CD8-positive, alpha-beta memory T cell (primary cell): ENCODE results near the gene UBE2G2. TPM values are rescaled to one million over a fixed set of nuclear protein-coding genes. Genes with fewer than 3 reads are reported as not detected.

Experiments used
- CTCF ChIA-PET: fragments of 350-600 bp; sonication (Branson Sonifier 250); formaldehyde crosslinking; loops from one replicate; lab custom pipeline; 2021; ENCODE audit warnings: antibody characterized with exemption; lab: Charles Lee
- POLR2A ChIA-PET: fragments of 350-600 bp; sonication (Branson Sonifier 250); formaldehyde crosslinking; loops from one replicate; lab custom pipeline; 2021; ENCODE audit warnings: antibody characterized with exemption; lab: Charles Lee
- DNase-seq, 5 donors: peaks; one replicate each; pipeline versions ENCODE4 v3.0.0 to v3.0.0-alpha.2; 2020 to 2022; ENCODE audit warnings: mixed read lengths in 1 of 5
- H3K27ac ChIP-seq: one replicate; pipeline ENCODE4 v1.7.0; 2013; ENCODE audit warnings: low read depth, mild to moderate bottlenecking, low read length, moderate library complexity
- H3K27me3 ChIP-seq: 2 replicates; pipeline ENCODE4 v1.7.0; 2013; ENCODE audit warnings: low read length, mild to moderate bottlenecking; ENCODE audit not compliant: insufficient read depth, poor library complexity, severe bottlenecking
- H3K36me3 ChIP-seq: 2 replicates; pipeline ENCODE4 v1.7.0; 2013; ENCODE audit warnings: mild to moderate bottlenecking, low read length, moderate library complexity; ENCODE audit not compliant: insufficient read depth
- H3K4me1 ChIP-seq: 2 replicates; pipeline ENCODE4 v1.7.0; 2013; ENCODE audit warnings: mild to moderate bottlenecking, low read length, moderate library complexity; ENCODE audit not compliant: insufficient read depth
- H3K4me3 ChIP-seq: 2 replicates; pipeline ENCODE4 v1.7.0; 2013; ENCODE audit warnings: mild to moderate bottlenecking, low read length
- H3K9me3 ChIP-seq: 2 replicates; pipeline ENCODE4 v1.7.0; 2013; ENCODE audit warnings: mild to moderate bottlenecking, low read length
- H3K27ac Mint-ChIP-seq, 8 donors: one replicate each; pipeline ENCODE4 v1.8.0; 2020 to 2021; ENCODE audit warnings: mixed read lengths in 8 of 8, mild to moderate bottlenecking in 6 of 8, inconsistent platforms in 3 of 8, moderate library complexity in 3 of 8
- H3K27me3 Mint-ChIP-seq, 2 donors: one replicate each; pipeline ENCODE4 v1.8.0; 2020 to 2021; ENCODE audit warnings: mixed read lengths in 2 of 2, mild to moderate bottlenecking in 1 of 2, moderate library complexity in 1 of 2
- H3K36me3 Mint-ChIP-seq, 3 donors: one replicate each; pipeline ENCODE4 v1.8.0; 2020 to 2021; ENCODE audit warnings: mixed read lengths in 3 of 3, inconsistent platforms in 1 of 3, mild to moderate bottlenecking in 1 of 3
- H3K4me1 Mint-ChIP-seq, 3 donors: one replicate each; pipeline ENCODE4 v1.8.0; 2020 to 2021; ENCODE audit warnings: mixed read lengths in 3 of 3, inconsistent platforms in 1 of 3, mild to moderate bottlenecking in 1 of 3
- H3K4me3 Mint-ChIP-seq, 7 donors: one replicate each; pipeline ENCODE4 v1.8.0; 2020 to 2021; ENCODE audit warnings: mixed read lengths in 7 of 7, mild to moderate bottlenecking in 6 of 7, moderate library complexity in 4 of 7, inconsistent platforms in 2 of 7
- H3K9me3 Mint-ChIP-seq, 5 donors: one replicate each; pipeline ENCODE4 v1.8.0; 2020 to 2022; ENCODE audit warnings: mixed read lengths in 5 of 5, mild to moderate bottlenecking in 3 of 5, moderate library complexity in 2 of 5, inconsistent platforms in 1 of 5
- polyA plus RNA-seq: library from polyadenylated mRNA; unstranded; fragments of 300-500 nt; fragmentation: Illumina TruSeq; gene quantifications from one replicate; pipeline ENCODE4 v1.2.3, GENCODE V29; 2021
- total RNA-seq, 2 experiments: library from RNA; stranded (reverse); gene quantifications; one replicate each; pipeline ENCODE4 v1.2.3, GENCODE V29; 2021

UBE2G2 gene
- total and polyA plus RNA-seq, 3 experiments from 2014 or later, result 60.1 to 116 (median 112) TPM

DNA sequence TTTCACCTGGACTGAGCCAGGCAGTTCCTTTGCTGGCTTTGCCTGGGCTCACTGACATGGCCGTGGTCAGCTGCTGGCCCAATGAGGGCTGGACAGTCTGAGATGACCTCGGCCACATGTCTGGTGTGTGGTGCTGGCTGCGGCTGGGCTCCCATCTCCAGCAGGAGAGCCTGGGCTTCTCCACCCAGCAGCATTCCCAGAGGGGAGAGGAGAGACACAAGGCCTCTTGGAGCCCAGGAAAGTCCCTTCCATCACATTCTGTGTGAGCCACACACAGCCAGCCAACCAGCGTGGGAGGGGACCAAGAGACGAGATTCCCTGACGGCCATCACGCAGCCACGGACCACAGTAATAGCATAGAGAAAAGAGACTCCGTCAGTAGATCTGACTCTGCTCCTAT, 37.3 kb upstream of the UBE2G2 start:
- Histone ChIP-seq H3K9me3 (no peaks in the 10 kb centered on the region), H3K27me3 (no peaks in the 10 kb centered on the region), H3K36me3 (no peaks in the 10 kb centered on the region), H3K4me3 (no peak overlapping the region), H3K27ac (no peak overlapping the region), H3K4me1 (no peaks in the 10 kb centered on the region)
- ChIA-PET POLR2A (no interaction called here), CTCF (no interaction called here)
- Mint-ChIP-seq H3K4me3 (no peak overlapping the region), H3K27ac (peak overlapping the region in 1 of 8 donors; percentile 66), H3K4me1 (no peaks in the 10 kb centered on the region), H3K9me3 (no peaks in the 10 kb centered on the region), H3K36me3 (no peaks in the 10 kb centered on the region), H3K27me3 (peaks cover 2 to 20% of the 10 kb centered on the region in 2 donors)
- no peak for DNase-seq

DNA sequence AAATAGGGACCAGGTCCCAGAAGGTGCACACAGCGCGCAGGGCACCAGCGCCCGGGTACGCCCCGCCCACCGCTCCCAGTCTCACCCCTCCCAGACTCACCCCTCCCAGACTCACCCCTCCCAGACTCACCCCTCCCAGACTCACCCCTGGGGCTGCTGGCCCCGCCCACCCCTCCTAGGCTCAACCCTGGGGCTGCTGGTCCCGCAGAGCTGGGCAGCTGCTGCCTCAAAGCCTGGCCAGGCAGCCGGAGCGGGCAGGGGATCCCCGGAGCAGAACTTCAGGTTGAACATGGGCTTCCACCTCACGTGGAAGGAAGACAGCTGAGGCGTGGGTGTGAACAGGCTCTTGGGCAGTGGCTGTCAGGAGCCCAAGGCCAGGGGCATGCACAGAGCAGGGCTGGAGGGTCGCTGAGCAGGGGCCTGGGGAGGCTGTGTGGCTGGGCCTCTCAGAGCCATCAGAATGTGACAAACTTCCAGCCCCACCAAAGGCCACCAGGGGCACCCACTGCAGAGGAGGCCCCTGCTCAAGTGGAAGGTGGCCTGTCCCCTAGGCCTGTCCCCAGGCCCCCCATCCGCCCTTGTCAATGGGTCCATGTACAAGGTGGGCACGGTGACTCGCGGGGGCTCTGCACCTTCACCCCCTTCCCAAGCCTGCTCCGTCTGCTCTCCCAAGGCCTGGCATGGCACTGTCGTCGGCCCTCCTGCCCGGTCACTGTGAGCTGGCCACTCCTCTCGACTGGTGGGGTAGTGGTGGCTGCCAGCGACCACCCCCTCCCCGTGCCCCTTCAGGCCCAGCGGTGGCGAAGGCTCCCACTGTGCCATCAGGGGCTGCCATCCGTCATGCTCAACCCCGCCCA, 36.6 kb upstream of the UBE2G2 start:
- no peak overlapping the region for H3K27ac Mint-ChIP-seq
- POLR2A ChIA-PET, result no interaction called here
- H3K36me3 Mint-ChIP-seq, result no peaks in the 10 kb centered on the region

DNA sequence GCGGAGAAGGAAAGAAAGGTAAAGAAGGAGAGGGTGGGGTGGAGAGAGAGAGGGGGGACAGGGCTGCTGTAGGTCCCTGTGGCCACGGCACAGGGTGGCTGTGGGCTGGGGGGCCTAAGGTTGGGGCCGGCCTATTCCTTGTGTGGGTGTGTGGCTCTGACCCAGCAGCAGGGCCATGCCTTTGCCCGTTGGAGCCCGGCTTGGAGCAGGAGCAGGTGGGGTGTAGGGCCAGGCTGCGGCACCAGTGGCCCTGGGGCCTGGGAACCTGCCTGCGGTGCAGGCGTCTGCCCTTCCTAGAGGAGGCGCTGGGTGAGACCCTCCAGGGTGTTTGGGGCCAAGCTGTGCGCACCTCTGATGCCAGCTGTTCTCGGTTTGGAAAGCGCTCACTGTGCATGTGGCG, 35.9 kb upstream of the UBE2G2 start:
- Histone ChIP-seq H3K27ac (no peak overlapping the region), H3K27me3 (no peaks in the 10 kb centered on the region), H3K36me3 (no peaks in the 10 kb centered on the region), H3K4me1 (no peaks in the 10 kb centered on the region), H3K4me3 (no peak overlapping the region), H3K9me3 (no peaks in the 10 kb centered on the region)
- Mint-ChIP-seq H3K27ac (no peak overlapping the region), H3K9me3 (no peaks in the 10 kb centered on the region), H3K36me3 (no peaks in the 10 kb centered on the region), H3K4me1 (no peaks in the 10 kb centered on the region), H3K4me3 (no peak overlapping the region), H3K27me3 (peaks cover 2 to 20% of the 10 kb centered on the region in 2 donors)
- DNase-seq, result no peak
- CTCF ChIA-PET, result no interaction called here
- POLR2A ChIA-PET, result no interaction called here

More for the DNA sequence above, 36.6 kb upstream of the UBE2G2 start:
- Histone ChIP-seq H3K4me3 (no peak overlapping the region), H3K27me3 (no peaks in the 10 kb centered on the region), H3K36me3 (no peaks in the 10 kb centered on the region), H3K27ac (no peak overlapping the region), H3K4me1 (no peaks in the 10 kb centered on the region), H3K9me3 (no peaks in the 10 kb centered on the region)
- Mint-ChIP-seq H3K4me1 (no peaks in the 10 kb centered on the region), H3K27me3 (peaks cover 2 to 20% of the 10 kb centered on the region in 2 donors), H3K9me3 (no peaks in the 10 kb centered on the region), H3K4me3 (no peak overlapping the region)
- CTCF ChIA-PET, result no interaction called here
- DNase-seq, result no peak

DNA sequence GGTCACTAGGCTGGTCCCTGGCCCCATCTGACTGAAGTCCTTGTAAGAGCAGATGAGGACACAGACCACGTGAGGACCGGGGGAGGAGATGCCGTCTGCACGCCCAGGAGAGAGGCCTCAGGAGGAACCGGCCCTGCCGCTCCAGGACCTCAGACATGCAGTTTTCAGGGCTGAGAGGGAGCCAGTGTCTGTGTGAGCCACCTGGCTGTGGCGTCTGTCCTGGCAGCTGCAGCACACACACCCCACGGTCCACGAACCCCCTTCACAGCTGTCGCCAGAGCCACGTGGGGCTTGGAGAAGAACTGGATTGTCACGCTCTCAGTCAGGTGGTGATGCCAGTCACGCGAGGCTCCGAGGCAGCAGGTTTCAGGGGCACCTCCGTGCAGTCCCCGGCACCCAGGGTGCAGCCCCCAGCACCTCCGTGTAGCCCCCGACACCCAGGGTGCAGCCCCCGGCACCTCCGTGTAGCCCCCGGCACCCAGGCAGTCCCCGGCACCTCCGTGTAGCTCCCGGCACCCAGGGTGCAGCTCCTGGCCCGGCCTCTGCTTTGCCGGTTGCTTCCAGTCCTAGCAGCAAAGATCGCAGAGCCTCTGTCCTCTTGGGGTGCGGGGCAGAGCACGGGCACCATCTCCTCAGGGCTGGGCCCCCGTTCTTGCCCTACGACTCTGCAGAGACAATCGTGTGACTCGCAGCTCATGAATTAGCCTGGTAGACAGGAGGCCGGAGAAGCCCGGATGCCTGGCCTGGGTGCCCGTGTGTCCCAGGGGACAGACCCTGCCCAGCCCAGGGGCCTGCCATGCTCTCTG, 35.2 kb upstream of the UBE2G2 start:
- Mint-ChIP-seq H3K9me3 (no peaks in the 10 kb centered on the region), H3K27ac (no peak overlapping the region)
- POLR2A ChIA-PET, result no interaction called here

DNA sequence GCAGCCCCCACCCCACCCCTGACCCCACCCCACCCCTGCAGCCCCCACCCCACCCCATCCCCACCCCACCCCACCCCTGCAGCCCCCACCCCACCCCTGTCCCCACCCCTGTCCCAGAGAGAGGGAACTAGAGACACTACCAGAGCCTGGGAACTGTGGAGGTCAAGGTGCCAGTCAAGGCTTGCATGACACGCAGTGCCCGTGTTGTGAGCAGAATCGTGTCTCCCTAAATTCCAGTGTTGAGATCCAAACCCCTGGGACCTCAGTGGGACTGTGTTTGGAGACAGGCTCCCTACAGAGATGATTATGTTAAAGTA, 34.7 kb upstream of the UBE2G2 start:
- no peaks in the 10 kb centered on the region for H3K4me1 ChIP-seq
- ChIA-PET POLR2A (no interaction called here), CTCF (no interaction called here)
- no peaks in the 10 kb centered on the region for H3K27me3 ChIP-seq
- H3K4me1 Mint-ChIP-seq, result peaks cover 0 to 2% (median 2%) of the 10 kb centered on the region in 3 donors
- DNase-seq, result no peak
- H3K36me3 Mint-ChIP-seq, result no peaks in the 10 kb centered on the region
- H3K4me3 ChIP-seq, result no peak overlapping the region
- no peaks in the 10 kb centered on the region for H3K9me3 ChIP-seq
- no peak overlapping the region for H3K27ac ChIP-seq
- H3K9me3 Mint-ChIP-seq, result no peaks in the 10 kb centered on the region
- H3K27me3 Mint-ChIP-seq, result peaks cover 0 to 12% of the 10 kb centered on the region in 2 donors
- H3K4me3 Mint-ChIP-seq, result no peak overlapping the region
- H3K27ac Mint-ChIP-seq, result no peak overlapping the region
- no peaks in the 10 kb centered on the region for H3K36me3 ChIP-seq

More for the DNA sequence above, 35.2 kb upstream of the UBE2G2 start:
- H3K27me3 Mint-ChIP-seq, result peaks cover under 1 to 16% of the 10 kb centered on the region in 2 donors
- H3K36me3 ChIP-seq, result no peaks in the 10 kb centered on the region
- no peaks in the 10 kb centered on the region for H3K4me1 ChIP-seq
- CTCF ChIA-PET, result no interaction called here
- no peak overlapping the region for H3K4me3 ChIP-seq
- H3K27ac ChIP-seq, result no peak overlapping the region
- H3K4me1 Mint-ChIP-seq, result no peaks in the 10 kb centered on the region
- H3K27me3 ChIP-seq, result no peaks in the 10 kb centered on the region
- no peaks in the 10 kb centered on the region for H3K36me3 Mint-ChIP-seq
- no peak overlapping the region for H3K4me3 Mint-ChIP-seq
- no peak for DNase-seq
- H3K9me3 ChIP-seq, result no peaks in the 10 kb centered on the region

DNA sequence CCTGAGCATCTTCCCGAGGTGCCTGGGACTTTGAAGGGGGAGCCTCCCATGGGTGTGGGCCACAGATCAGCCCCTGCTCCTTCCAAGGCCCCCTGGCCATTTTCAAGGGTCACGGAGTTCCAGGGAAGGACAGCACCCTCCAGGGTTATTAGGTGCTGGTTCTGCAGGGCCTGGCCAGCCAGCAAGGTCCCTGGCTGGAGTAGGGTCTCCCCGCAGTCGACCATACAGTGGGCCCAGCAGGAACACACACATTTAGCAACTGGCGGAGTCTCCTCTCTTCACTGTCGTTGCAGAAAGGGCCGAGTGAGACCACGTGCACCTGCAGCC, 34.0 kb upstream of the UBE2G2 start:
- DNase-seq, result no peak
- H3K36me3 Mint-ChIP-seq, result no peaks in the 10 kb centered on the region
- no peaks in the 10 kb centered on the region for H3K27me3 ChIP-seq
- H3K4me1 Mint-ChIP-seq, result peaks cover 0 to 6% (median 6%) of the 10 kb centered on the region in 3 donors
- CTCF ChIA-PET, result no interaction called here
- H3K9me3 ChIP-seq, result no peaks in the 10 kb centered on the region
- no peak overlapping the region for H3K4me3 ChIP-seq
- H3K4me3 Mint-ChIP-seq, result no peak overlapping the region
- H3K4me1 ChIP-seq, result no peaks in the 10 kb centered on the region
- H3K27ac ChIP-seq, result no peak overlapping the region
- no peaks in the 10 kb centered on the region for H3K9me3 Mint-ChIP-seq
- peaks cover 0 to 7% of the 10 kb centered on the region in 2 donors for H3K27me3 Mint-ChIP-seq
- no peaks in the 10 kb centered on the region for H3K36me3 ChIP-seq
- no peak overlapping the region for H3K27ac Mint-ChIP-seq
- POLR2A ChIA-PET, result no interaction called here

DNA sequence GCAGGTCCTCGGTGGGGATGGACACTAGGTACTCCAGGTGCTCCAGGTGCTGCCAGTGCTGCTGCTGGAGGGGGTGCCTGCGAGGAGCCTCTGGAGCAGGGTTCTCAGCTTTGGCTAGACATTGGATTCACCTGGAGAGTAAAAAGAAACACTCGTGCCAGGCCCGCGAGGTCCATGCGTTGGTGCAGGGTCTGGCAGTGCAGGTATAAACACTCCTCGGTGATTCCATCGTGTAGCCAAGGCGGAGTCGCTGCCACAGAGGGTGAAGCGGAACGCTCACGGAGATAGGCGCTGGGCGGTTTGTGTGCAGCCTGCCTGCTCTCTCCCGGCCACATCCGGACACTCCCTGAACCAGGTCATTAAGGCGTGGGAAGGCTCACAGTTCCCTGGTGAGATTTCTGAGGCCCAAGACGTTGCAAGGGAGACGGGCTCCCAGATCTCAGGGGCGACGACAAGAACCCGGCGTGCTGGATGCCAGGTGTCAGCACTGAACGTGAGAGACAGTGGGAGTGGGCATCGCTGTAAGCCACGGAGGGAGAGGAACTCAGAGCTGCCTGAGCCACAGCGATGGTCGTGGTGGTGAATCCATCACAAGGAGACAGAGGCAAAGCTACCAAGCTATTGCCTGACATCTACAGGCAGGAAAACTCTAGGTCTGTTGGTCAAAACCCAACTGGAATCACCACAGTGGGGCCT, 33.5 kb upstream of the UBE2G2 start:
- Mint-ChIP-seq H3K9me3 (no peaks in the 10 kb centered on the region), H3K27ac (no peak overlapping the region), H3K4me3 (no peak overlapping the region), H3K27me3 (peaks cover 0 to 3% of the 10 kb centered on the region in 2 donors), H3K4me1 (peaks cover 0 to 6% (median 6%) of the 10 kb centered on the region in 3 donors), H3K36me3 (no peaks in the 10 kb centered on the region)
- CTCF ChIA-PET, result no interaction called here
- POLR2A ChIA-PET, result interaction anchor here (0.6 kb wide), 1 partner anchor 58 kb away, joined by 4 read pairs; no protein-coding TSS in a partner anchor
- H3K9me3 ChIP-seq, result no peaks in the 10 kb centered on the region
- no peak for DNase-seq
- no peak overlapping the region for H3K27ac ChIP-seq
- no peaks in the 10 kb centered on the region for H3K36me3 ChIP-seq
- no peaks in the 10 kb centered on the region for H3K27me3 ChIP-seq
- no peak overlapping the region for H3K4me3 ChIP-seq
- no peaks in the 10 kb centered on the region for H3K4me1 ChIP-seq
